Measurements from ENCODE around the gene TBC1D1. TPM values are rescaled to one million over a fixed set of nuclear protein-coding genes. Genes with fewer than 3 reads are reported as not detected.
A peak's percentile ranks its signal among the peaks of the same experiment; 100 is the strongest.

The TBC1D1 gene
- total RNA-seq, 2 donors from 2014 or later: 139 to 220 TPM

DNA sequence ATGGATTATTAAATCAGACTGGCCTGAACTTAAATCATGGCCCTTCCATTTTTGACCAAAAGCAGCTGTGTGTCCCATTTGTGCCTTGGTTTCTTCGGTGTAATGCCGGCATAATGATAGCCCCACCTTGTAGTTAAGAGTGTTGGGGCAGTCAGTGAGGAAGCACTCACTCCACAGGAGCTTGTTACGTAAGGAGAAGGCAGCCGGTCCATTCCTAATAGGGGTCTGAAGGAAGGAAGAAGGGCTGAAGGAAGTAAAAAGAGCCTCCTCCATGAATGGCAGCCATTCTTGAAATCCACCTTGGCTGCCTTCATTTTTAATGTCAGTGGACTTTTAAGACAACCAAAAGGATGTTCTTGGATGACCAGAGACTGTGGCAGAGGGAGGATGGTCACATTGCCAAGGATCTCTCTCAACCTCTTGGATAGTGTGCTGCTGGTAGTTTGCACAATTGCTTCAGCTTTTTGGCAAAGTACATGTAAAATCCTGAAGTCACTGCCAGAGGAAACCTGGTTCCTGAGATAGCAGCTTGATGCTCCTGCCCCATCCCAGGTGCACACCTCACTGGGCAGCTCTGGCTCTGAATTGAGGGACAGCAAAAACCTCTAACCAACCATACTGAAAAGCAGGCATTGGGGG lies 182.8 kb downstream of the TBC1D1 start:
- no peak for DNase-seq (ENCODE audit: low spot score)
- TF ChIP-seq, protein P1, sequence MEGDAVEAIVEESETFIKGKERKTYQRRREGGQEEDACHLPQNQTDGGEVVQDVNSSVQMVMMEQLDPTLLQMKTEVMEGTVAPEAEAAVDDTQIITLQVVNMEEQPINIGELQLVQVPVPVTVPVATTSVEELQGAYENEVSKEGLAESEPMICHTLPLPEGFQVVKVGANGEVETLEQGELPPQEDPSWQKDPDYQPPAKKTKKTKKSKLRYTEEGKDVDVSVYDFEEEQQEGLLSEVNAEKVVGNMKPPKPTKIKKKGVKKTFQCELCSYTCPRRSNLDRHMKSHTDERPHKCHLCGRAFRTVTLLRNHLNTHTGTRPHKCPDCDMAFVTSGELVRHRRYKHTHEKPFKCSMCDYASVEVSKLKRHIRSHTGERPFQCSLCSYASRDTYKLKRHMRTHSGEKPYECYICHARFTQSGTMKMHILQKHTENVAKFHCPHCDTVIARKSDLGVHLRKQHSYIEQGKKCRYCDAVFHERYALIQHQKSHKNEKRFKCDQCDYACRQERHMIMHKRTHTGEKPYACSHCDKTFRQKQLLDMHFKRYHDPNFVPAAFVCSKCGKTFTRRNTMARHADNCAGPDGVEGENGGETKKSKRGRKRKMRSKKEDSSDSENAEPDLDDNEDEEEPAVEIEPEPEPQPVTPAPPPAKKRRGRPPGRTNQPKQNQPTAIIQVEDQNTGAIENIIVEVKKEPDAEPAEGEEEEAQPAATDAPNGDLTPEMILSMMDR (IDR thresholded peaks at IDR 0.05): no peak
- Histone ChIP-seq H3K27me3 (no peaks in the 10 kb centered on the region), H3K27ac (peak overlapping the region; percentile 4 to 12), H3K9me3 (no peaks in the 10 kb centered on the region), H3K4me1 (peaks cover 0 to 56% of the 10 kb centered on the region in 2 donors), H3K36me3 (peaks cover 16% of the 10 kb centered on the region), H3K4me3 (no peak overlapping the region)

DNA sequence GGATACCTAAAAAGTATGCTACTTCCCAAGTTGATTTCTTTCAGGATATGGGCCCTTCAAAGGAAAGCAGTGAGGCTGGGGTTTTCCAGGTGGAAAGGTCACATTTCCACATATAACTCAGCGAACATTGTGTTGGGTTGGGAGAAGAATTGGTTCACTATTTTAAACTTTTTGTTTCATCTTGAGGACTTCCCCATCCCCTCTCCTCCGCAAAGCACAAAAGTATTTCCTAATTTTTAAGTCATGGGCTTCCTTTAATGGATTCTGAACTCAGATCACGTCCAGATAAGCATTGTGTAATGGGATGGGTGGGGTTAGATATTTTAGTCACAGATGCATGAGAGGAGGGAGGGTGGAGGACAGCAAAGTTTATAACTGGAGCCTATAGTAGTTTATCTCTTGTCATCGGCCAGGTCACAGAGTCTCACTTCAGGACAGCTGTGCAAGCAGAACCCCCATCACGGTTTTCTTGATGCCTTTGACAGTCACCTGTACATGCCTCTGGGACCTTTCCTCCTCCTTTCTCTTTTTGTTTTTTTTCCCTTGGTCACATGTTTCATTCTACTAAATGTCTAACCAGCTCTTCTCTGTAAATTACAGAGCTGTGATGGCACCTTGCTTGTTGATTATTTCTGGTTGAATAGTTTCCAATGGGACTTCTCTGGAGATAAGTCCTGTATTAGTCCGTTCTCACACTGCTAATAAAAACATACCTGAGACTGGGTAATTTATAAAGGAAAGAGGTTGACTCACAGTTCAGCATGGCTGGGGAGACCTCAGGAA lies 184.7 kb downstream of the TBC1D1 start:
- TF ChIP-seq, protein P1 (IDR thresholded peaks at IDR 0.05): no peak
- Histone ChIP-seq H3K9me3 (no peaks in the 10 kb centered on the region), H3K27ac (peak overlapping the region; percentile 15 to 53), H3K36me3 (peaks cover 15% of the 10 kb centered on the region), H3K4me3 (no peak overlapping the region), H3K4me1 (peaks cover 0 to 52% of the 10 kb centered on the region in 2 donors), H3K27me3 (no peaks in the 10 kb centered on the region)
- no peak for DNase-seq (ENCODE audit: low spot score)

DNA sequence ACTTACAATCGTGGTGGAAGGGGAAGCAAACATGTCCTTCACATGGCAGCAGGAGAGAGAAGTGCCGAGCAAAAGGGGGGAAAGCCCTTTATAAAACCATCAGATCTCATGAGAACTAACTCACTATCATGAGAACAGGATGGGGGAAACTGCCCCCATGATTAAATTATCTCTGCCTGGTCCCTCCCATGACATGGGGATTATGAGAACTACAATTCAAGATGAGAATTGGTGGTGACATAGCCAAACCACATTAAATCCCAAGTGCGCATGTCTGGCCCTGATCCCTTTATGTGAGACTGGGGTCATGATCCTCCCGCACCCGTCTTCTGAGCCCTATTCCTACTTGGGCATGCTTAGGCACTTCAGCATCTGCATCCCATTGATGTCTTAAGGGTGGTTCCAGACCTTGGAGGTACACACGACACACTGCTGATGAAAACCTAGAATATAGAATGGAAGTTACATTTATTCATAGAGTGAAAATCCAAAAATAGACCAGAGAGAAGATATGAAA lies 185.3 kb downstream of the TBC1D1 start:
- peaks cover 0 to 52% of the 10 kb centered on the region in 2 donors for H3K4me1 ChIP-seq

DNA sequence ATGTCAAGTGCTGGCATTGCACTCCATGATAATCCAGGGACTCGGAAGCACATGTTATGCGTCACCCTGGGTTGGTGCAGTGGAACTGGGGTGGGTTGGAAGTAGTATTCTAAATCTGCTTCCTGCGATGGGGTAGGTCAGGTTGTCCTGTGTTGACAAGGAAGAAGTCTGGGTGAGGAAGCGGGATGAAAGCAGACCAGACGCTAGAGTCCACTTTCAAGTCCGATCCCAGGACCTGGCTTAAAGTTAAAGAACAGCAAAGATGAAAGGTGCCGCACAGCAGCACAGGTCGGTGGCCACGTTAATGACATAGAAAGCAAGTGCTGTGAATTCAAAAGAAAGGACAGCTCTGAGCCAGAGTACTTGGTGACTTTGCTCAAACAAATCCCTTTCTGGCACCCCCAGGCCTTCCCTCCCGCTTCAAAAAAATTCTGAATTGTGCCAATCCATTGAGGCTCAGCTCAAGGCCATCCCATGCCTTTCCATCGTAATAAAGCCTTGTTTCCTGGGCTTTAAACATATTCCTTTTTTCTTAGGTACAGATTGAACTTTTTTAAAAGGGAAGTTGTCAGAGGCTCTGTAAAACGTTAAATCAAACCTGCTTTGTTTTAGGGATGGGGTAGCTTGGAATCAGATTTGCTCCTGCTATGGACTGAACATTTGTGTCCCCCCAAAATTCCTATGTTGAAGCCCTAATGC lies 187.1 kb downstream of the TBC1D1 start:
- Histone ChIP-seq H3K9me3 (no peaks in the 10 kb centered on the region), H3K36me3 (peaks cover 15% of the 10 kb centered on the region), H3K27ac (no peak overlapping the region), H3K27me3 (no peaks in the 10 kb centered on the region), H3K4me1 (peaks cover 0 to 56% of the 10 kb centered on the region in 2 donors), H3K4me3 (no peak overlapping the region)
- TF ChIP-seq, protein P1 (IDR thresholded peaks at IDR 0.05): no peak
- DNase-seq (ENCODE audit: low spot score): no peak

More for the DNA sequence above, 185.3 kb downstream of the TBC1D1 start:
- no peak for DNase-seq (ENCODE audit: low spot score)
- Histone ChIP-seq H3K27me3 (no peaks in the 10 kb centered on the region), H3K4me3 (no peak overlapping the region), H3K36me3 (peaks cover 15% of the 10 kb centered on the region), H3K9me3 (no peaks in the 10 kb centered on the region), H3K27ac (peak overlapping the region; percentile 15 to 53)
- TF ChIP-seq, protein P1 (IDR thresholded peaks at IDR 0.05): no peak

DNA sequence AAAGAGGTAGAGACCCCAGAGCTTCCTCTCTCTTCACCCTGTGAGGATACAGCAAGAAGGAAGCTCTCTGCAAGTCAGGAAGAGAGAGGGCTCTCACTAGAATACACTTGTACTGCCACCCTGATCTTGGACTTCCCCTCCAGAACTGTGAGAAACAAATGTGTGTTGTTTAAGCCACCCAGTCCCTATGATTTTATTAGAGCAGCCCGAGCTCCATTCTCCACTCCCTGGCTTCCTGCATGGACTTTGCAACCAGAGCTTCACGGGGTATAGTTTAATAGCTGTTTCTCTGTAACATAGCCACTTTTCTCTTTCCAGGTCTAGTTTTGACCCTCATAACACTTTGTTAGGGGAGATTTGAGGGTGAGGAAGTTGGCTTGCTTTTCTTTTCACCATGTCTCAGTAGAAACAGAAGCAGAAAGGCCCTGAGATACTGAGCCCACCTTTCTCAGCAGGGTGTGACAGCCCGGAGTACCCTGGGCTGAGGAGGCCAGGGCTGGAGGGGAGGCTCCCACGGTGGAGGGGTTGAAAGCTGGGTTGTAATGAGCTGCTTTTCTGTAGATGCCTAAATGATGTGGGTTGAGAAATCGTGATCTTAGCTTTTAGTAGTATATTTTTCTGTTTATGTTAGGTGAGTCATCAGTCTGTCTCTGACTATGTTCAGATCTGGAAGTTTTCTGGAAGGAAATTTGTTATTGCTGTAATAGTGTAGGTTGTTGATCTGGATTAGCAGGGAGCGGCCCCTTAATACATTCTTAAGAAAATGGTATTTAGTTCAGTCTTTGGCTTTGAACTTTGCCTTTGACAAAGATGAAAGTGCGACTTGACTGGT lies 187.9 kb downstream of the TBC1D1 start:
- Histone ChIP-seq H3K4me3 (no peak overlapping the region), H3K36me3 (peaks cover 9% of the 10 kb centered on the region), H3K27ac (peak overlapping the region; percentile 17 to 40), H3K27me3 (no peaks in the 10 kb centered on the region), H3K4me1 (peaks cover 0 to 59% of the 10 kb centered on the region in 2 donors), H3K9me3 (no peaks in the 10 kb centered on the region)
- TF ChIP-seq, protein P1 (IDR thresholded peaks at IDR 0.05): no peak
- DNase-seq (ENCODE audit: low spot score): no peak
